ENCODE results near the gene RAB27A.
"Not testable (repeated sequence)": the region's sequence is repeated elsewhere in the genome, so short reads cannot be mapped to it uniquely, and the experiment has no call there.

RAB27A gene

GRCh38 chr15:55281517-55282228, 7.9 kb downstream of the RAB27A start:
- no peak for DNase-seq

DNA sequence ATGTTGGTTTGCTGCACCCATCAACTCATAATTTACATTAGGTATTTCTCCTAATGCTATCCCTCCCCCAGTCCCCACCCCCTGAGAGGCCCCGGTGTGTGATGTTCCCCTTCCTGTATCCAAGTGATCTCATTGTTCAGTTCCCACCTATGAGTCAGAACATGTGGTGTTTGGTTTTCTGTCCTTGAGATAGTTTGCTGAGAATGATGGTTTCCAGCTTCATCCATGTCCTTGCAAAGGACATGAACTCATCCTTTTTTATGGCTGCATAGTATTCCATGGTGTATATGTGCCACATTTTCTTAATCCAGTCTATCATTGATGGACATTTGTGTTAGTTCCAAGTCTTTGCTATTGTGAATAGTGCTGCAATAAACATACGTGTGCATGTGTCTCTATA, 9.0 kb downstream of the RAB27A start:
- not testable (repeated sequence) for DNase-seq

- peak; percentile 14 to 76 for DNase-seq
These were observed 9.8 kb downstream of the RAB27A start for GRCh38 chr15:55279746-55280351.

- DNase-seq: no peak
These were observed 10.4 kb downstream of the RAB27A start for GRCh38 chr15:55279100-55279745.

GRCh38 chr15:55277715-55278114, 11.9 kb downstream of the RAB27A start:
- no peak for DNase-seq

DNA sequence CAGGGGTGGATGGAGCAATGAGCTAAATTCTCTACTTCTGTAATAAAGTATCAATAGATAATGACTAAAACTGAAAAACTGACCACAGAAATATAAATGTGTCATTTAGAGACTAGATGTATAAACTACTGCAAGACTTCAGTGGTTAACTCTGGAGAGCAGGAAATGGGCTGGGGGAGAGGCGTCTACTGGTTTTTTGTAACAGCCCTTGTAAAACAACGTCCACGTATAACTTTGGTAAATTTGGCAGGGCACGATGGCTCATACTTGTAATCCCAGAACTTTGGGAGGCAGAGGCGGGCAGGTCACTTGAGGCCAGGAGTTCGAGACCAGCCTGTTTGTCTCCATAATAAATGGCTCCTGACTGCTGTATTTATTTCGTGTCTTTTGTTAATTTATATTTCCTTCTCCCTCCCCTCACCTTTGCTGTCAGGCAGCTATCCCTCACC, 12.5 kb downstream of the RAB27A start:
- DNase-seq: peak in 1 of 2 donors; percentile 78

- no peak for DNase-seq
These were observed 13.3 kb downstream of the RAB27A start for GRCh38 chr15:55276324-55276723.

GRCh38 chr15:55270291-55270690, 19.3 kb downstream of the RAB27A start:
- no peak for DNase-seq

- no peak for DNase-seq
These were observed 21.4 kb downstream of the RAB27A start for GRCh38 chr15:55268176-55268695.

GRCh38 chr15:55267401-55268175, 22.0 kb downstream of the RAB27A start:
- peak; percentile 22 to 71 for DNase-seq

- no peak for DNase-seq
These were observed 23.1 kb downstream of the RAB27A start for GRCh38 chr15:55266547-55266946.

GRCh38 chr15:55260562-55261131, 29.0 kb downstream of the RAB27A start:
- DNase-seq: no peak

DNA sequence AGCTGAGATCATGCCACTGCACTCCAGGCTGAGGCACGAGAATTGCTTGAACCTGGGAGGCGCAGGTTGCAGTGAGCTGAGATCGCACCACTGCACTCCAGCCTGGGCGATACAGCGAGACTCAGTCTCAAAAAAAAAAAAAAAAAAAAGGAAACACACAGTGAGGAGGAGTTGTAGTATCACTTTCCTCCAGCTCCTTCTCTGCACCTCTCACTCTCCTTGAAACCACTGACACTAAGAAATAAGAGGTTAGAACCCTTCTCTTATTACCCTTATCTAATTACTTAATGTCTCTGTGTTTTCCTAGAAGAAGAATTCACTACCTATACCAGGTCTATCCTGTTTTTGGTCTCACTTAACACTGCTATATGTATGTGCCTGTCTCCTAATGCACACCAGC, 31.7 kb downstream of the RAB27A start:
- no peak for DNase-seq

DNA sequence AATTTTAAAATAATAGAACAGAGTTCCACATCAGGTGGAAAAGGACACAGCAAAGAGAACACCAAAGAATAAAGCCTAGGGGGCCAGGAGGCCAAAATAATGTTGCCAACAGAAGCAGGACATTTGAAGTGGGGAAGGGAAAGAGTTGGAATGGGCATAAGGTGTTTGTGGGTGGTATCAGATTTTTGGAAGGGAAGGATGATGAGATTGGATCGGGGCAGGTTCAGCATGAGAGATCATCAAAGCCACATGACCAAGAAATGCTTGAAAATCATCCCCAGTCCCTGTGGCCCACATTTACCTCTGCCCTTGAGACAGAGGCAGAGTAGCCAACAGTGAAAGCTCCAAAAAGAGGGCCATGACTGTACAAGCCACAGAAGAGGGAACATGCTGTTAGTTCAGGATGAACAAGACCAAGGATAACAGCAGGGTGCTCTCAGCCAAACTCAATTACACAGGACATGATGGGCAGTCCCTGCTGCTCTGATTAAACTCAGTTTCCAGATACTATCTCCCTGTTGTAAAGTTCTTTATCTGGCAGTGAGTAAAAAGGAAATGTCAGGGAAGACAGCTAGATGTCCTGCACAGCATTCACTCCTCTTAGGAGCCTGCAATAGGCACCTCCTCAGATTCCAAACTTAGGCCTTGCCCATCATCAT, 32.5 kb downstream of the RAB27A start:
- no peak for DNase-seq

DNA sequence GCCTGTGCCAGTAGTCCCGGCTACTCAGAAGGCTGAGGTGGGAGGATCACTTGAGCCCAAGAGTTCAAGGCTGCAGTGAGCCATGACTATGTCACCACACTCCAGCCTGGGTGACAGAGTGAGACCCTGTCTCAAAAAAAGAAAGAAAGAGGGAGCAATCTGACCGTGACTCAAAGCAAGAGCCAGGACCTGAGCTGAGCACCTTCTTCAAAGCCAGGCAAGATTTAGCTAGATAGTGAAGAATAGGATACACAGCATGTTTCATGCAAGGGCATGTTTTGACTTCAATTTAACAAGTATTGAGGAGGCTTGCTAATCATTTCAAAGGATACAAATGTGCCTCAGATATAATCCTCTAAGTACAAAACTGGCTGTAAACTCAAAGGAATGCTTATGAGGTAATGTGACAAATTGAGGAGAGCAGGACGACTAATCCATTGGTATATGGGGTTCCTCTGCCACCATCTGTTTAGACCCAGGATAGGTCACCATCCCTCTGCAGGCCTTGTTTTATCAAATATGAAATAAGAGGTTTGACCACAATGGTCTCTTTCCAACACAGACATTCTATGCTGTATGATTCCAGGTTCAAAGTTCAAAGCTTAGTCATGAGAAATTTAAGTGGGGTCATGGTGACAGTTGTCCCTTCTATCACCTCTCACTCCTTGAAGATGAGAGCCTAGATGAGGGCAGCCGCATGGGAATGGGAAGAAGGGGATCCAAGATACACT, 33.2 kb downstream of the RAB27A start:
- no peak for DNase-seq

DNA sequence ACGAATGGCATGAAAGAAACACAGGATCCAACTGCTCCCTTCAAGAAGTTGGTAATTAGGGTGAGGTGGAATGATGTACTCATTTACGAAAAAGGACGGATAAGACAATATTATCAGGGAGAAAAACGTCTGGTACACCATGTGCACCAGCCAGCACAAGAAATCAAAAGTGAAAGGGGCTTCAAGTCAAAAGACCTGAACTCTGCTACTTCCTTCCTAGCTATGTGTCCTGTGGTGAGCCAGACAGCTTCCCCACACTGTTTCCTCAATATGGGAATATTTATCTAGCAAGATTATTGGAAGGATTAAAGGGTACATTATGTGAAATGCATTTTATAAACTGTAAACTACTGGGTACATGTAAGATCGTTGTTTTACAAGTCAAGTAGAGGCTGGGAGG, 33.9 kb downstream of the RAB27A start:
- DNase-seq: peak in 1 of 2 donors; percentile 37

DNA sequence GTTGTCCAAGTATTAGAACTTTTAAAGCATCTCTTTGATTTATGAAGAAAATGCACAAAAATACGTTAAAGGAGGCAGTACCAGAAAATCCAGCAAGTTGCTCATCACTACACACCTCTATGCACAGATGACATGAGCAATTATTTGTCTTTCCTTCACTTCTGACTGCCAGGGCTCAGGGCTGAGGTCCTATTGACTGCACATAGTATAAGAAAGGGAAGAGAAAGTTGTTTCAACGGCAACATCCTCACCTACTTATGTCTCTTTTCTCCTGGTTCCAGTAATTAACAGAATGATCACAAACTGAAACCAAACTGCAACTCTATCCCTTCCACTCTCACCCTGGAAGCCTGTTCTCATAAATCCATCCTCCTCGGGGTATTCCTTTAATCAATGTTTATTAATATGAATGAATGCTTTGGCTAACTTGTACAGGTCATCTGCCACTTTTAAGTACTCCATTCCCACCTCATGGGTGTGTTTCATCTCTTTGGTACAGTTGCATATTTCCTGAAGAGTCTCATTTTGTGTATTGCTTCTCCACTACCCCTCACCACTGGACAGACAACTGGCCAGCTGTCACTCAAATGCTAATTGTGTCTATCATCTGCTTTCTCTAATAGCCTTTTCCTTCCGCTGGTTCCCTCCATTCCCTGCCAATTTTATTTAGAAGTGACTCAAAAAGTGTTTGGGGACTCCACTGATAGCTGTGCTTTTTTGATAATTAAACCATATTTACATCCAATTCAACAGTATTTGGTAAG, 34.5 kb downstream of the RAB27A start:
- DNase-seq: no peak

DNA sequence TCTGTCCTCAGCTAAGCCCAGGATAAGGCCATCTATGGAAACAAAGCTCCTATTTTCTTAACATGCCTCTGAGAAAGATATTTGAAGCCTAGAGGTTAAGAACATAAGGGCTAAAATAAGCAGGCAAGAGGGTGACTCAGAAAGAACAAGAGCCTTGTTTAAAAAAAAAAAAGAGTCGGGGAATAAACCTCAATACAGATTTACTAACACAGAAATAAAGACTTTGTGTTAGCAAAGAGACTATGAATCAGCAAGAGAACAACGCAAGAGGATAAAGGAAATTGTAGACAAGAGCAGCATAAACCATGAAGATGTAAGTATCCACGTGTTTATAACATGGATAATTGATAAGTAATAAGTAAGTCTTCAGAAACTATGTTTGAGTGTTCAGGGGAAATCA, 36.0 kb downstream of the RAB27A start:
- DNase-seq: peak in 1 of 2 donors; percentile 85

- DNase-seq: not testable (repeated sequence)
These were observed 37.4 kb downstream of the RAB27A start for GRCh38 chr15:55252201-55252600.

- DNase-seq: peak in 1 of 2 donors; percentile 29
These were observed 38.7 kb downstream of the RAB27A start for GRCh38 chr15:55250941-55251340.

GRCh38 chr15:55250392-55250791, 39.2 kb downstream of the RAB27A start:
- peak in 1 of 2 donors; percentile 59 for DNase-seq

All from bone marrow (tissue), 2 donors.